ENCODE results near the gene RNMT. TPM values are rescaled to one million over a fixed set of nuclear protein-coding genes. Genes with fewer than 3 reads are reported as not detected.
"Not testable (repeated sequence)": the region's sequence is repeated elsewhere in the genome, so short reads cannot be mapped to it uniquely, and the experiment has no call there.

The RNMT gene
- total RNA-seq, 8 experiments from 2014 or later, result 19.4 to 73.8 (median 38.0) TPM

GRCh38 chr18:13712400-13713131 lies 13.9 kb upstream of the RNMT start:
- WGBS, 10 experiments, result 69 to 98% (median 85%) methylated on average over 2 to 7 of the region's 8 CpGs
- Histone ChIP-seq H3K4me1 (replicated peaks in 1 of 2) (no peaks in the 10 kb centered on the region), H3K4me3 (no peak overlapping the region), H3K27ac (no peak overlapping the region)
- in situ Hi-C loops (cut with MboI; ENCODE audit: low pct_unique_long_range_greater_than_20kb in 2 of 9, low sequenced_read_pairs in 9 of 9, unreplicated experiment in 9 of 9), result no loop called here
- no peak for ATAC-seq (replicated peaks in 6 of 8)

- ATAC-seq (replicated peaks in 6 of 8), result no peak
Measured at GRCh38 chr18:13713455-13714055, 12.9 kb upstream of the RNMT start.

GRCh38 chr18:13715330-13715729 lies 11.1 kb upstream of the RNMT start:
- Histone ChIP-seq H3K27ac (no peak overlapping the region), H3K4me3 (no peak overlapping the region), H3K4me1 (replicated peaks in 1 of 2) (no peaks in the 10 kb centered on the region)
- in situ Hi-C loops (cut with MboI; ENCODE audit: low pct_unique_long_range_greater_than_20kb in 2 of 9, low sequenced_read_pairs in 9 of 9, unreplicated experiment in 9 of 9), result no loop called here
- 71 to 100% (median 96%) methylated on average over 1 to 2 of the region's 2 CpGs; no CpG with 5 or more reads in 2 of the 10 experiments for WGBS, 10 experiments
- ATAC-seq (replicated peaks in 6 of 8), result peak in 3 of 8 experiments; percentile 91 to 99 (median 94)

More at GRCh38 chr18:13713455-13714055, 12.9 kb upstream of the RNMT start:
- Histone ChIP-seq H3K27ac (no peak overlapping the region), H3K4me3 (no peak overlapping the region), H3K4me1 (replicated peaks in 1 of 2) (no peaks in the 10 kb centered on the region)
- WGBS, 10 experiments, result 25 to 100% (median 94%) methylated on average over 1 to 8 of the region's 8 CpGs; no CpG with 5 or more reads in 1 of the 10 experiments
- in situ Hi-C loops (cut with MboI; ENCODE audit: low pct_unique_long_range_greater_than_20kb in 2 of 9, low sequenced_read_pairs in 9 of 9, unreplicated experiment in 9 of 9), result no loop called here

- H3K4me3 ChIP-seq, result no peak overlapping the region
- in situ Hi-C loops (cut with MboI; ENCODE audit: low pct_unique_long_range_greater_than_20kb in 2 of 9, low sequenced_read_pairs in 9 of 9, unreplicated experiment in 9 of 9), result no loop called here
- no peak overlapping the region for H3K27ac ChIP-seq
- ATAC-seq (replicated peaks in 6 of 8), result no peak
- H3K4me1 ChIP-seq (replicated peaks in 1 of 2), result no peaks in the 10 kb centered on the region
- WGBS, 10 experiments, result 85 to 100% (median 100%) methylated on average over 1 to 4 of the region's 4 CpGs; no CpG with 5 or more reads in 2 of the 10 experiments
Measured at GRCh38 chr18:13716916-13717315, 9.6 kb upstream of the RNMT start.

GRCh38 chr18:13720123-13720522 lies 6.3 kb upstream of the RNMT start:
- H3K27ac ChIP-seq, result no peak overlapping the region
- H3K4me1 ChIP-seq (replicated peaks in 1 of 2), result peaks cover 0 to under 1% of the 10 kb centered on the region in 2 donors
- H3K4me3 ChIP-seq, result no peak overlapping the region
- no peak for ATAC-seq (replicated peaks in 6 of 8)
- in situ Hi-C loops (cut with MboI; ENCODE audit: low pct_unique_long_range_greater_than_20kb in 2 of 9, low sequenced_read_pairs in 9 of 9, unreplicated experiment in 9 of 9), result no loop called here
- WGBS, 10 experiments, result 86 to 100% (median 100%) methylated on average over 1 of the region's 1 CpG; no CpG with 5 or more reads in 5 of the 10 experiments

GRCh38 chr18:13720847-13721246 lies 5.6 kb upstream of the RNMT start:
- peaks cover 0 to 4% of the 10 kb centered on the region in 2 donors for H3K4me1 ChIP-seq (replicated peaks in 1 of 2)
- peak in 3 of 8 experiments; percentile 62 to 65 (median 63) for ATAC-seq (replicated peaks in 6 of 8)
- H3K4me3 ChIP-seq, result no peak overlapping the region
- in situ Hi-C loops (cut with MboI; ENCODE audit: low pct_unique_long_range_greater_than_20kb in 2 of 9, low sequenced_read_pairs in 9 of 9, unreplicated experiment in 9 of 9), result no loop called here
- H3K27ac ChIP-seq, result no peak overlapping the region
- WGBS, 10 experiments, result 80 to 100% (median 100%) methylated on average over 1 of the region's 1 CpG; no CpG with 5 or more reads in 4 of the 10 experiments

GRCh38 chr18:13725566-13726231 lies 774 bp upstream of the RNMT start:
- ATAC-seq (replicated peaks in 6 of 8), result no peak
- Histone ChIP-seq H3K4me3 (peak overlapping the region; percentile 64 to 89 (median 74)), H3K27ac (peak overlapping the region; percentile 35 to 44), H3K4me1 (replicated peaks in 1 of 2) (peaks cover 4 to 8% of the 10 kb centered on the region in 2 donors)
- 0 to 17% (median 2%) methylated on average over 3 to 17 of the region's 35 CpGs for WGBS, 10 experiments
- in situ Hi-C loops (cut with MboI; ENCODE audit: low pct_unique_long_range_greater_than_20kb in 2 of 9, low sequenced_read_pairs in 9 of 9, unreplicated experiment in 9 of 9), result no loop called here

GRCh38 chr18:13726972-13727331 lies 479 bp downstream of the RNMT start:
- WGBS, 10 experiments, result 0% methylated on average over 1 to 16 of the region's 30 CpGs; no CpG with 5 or more reads in 3 of the 10 experiments
- in situ Hi-C loops (cut with MboI; ENCODE audit: low pct_unique_long_range_greater_than_20kb in 2 of 9, low sequenced_read_pairs in 9 of 9, unreplicated experiment in 9 of 9), result no loop called here
- H3K4me1 ChIP-seq (replicated peaks in 1 of 2), result peaks cover 4 to 8% of the 10 kb centered on the region in 2 donors
- H3K4me3 ChIP-seq, result peak overlapping the region; percentile 64 to 89 (median 74)
- peak overlapping the region; percentile 90 to 97 for H3K27ac ChIP-seq
- peak; percentile 25 to 51 (median 38) for ATAC-seq (replicated peaks in 6 of 8)

- in situ Hi-C loops (cut with MboI; ENCODE audit: low pct_unique_long_range_greater_than_20kb in 2 of 9, low sequenced_read_pairs in 9 of 9, unreplicated experiment in 9 of 9), result no loop called here
- no peak for ATAC-seq (replicated peaks in 6 of 8)
- Histone ChIP-seq H3K4me3 (no peak overlapping the region), H3K27ac (no peak overlapping the region), H3K4me1 (replicated peaks in 1 of 2) (peaks cover under 1 to 8% of the 10 kb centered on the region in 2 donors)
- 40 to 100% (median 100%) methylated on average over 1 of the region's 1 CpG; no CpG with 5 or more reads in 1 of the 10 experiments for WGBS, 10 experiments
Measured at GRCh38 chr18:13730481-13730880, 4.0 kb downstream of the RNMT start.

- Histone ChIP-seq H3K4me1 (replicated peaks in 1 of 2) (no peaks in the 10 kb centered on the region), H3K4me3 (no peak overlapping the region), H3K27ac (no peak overlapping the region)
- 81 to 100% (median 95%) methylated on average over 2 of the region's 2 CpGs for WGBS, 10 experiments
- ATAC-seq (replicated peaks in 6 of 8), result no peak
- in situ Hi-C loops (cut with MboI; ENCODE audit: low pct_unique_long_range_greater_than_20kb in 2 of 9, low sequenced_read_pairs in 9 of 9, unreplicated experiment in 9 of 9), result no loop called here
Measured at GRCh38 chr18:13735681-13736080, 9.2 kb downstream of the RNMT start.

- Histone ChIP-seq H3K4me1 (replicated peaks in 1 of 2) (no peaks in the 10 kb centered on the region), H3K27ac (no peak overlapping the region), H3K4me3 (no peak overlapping the region)
- no peak for ATAC-seq (replicated peaks in 6 of 8)
- WGBS, 10 experiments, result 61 to 100% (median 90%) methylated on average over 1 to 3 of the region's 3 CpGs
- in situ Hi-C loops (cut with MboI; ENCODE audit: low pct_unique_long_range_greater_than_20kb in 2 of 9, low sequenced_read_pairs in 9 of 9, unreplicated experiment in 9 of 9), result no loop called here
Measured at GRCh38 chr18:13745696-13746095, 19.2 kb downstream of the RNMT start.

GRCh38 chr18:13746633-13747032 lies 20.2 kb downstream of the RNMT start:
- no peaks in the 10 kb centered on the region for H3K4me1 ChIP-seq (replicated peaks in 1 of 2)
- no peak overlapping the region for H3K4me3 ChIP-seq
- WGBS, 10 experiments, result 85 to 100% (median 94%) methylated on average over 1 to 3 of the region's 3 CpGs
- in situ Hi-C loops (cut with MboI; ENCODE audit: low pct_unique_long_range_greater_than_20kb in 2 of 9, low sequenced_read_pairs in 9 of 9, unreplicated experiment in 9 of 9), result no loop called here
- no peak for ATAC-seq (replicated peaks in 6 of 8)
- H3K27ac ChIP-seq, result no peak overlapping the region

- WGBS, 10 experiments, result 100% methylated on average over 1 of the region's 3 CpGs; no CpG with 5 or more reads in 9 of the 10 experiments
- in situ Hi-C loops (cut with MboI; ENCODE audit: low pct_unique_long_range_greater_than_20kb in 2 of 9, low sequenced_read_pairs in 9 of 9, unreplicated experiment in 9 of 9), result loop anchor here in 1 of 9 experiments (25.0 kb wide), 1 partner anchor 89 kb away; no protein-coding TSS in a partner anchor
- ATAC-seq (replicated peaks in 6 of 8); H3K27ac ChIP-seq; H3K4me3 ChIP-seq; H3K4me1 ChIP-seq (replicated peaks in 1 of 2): not testable (repeated sequence)
Measured at GRCh38 chr18:13751599-13751998, 25.1 kb downstream of the RNMT start.

All from motor neuron (in vitro differentiated cells).